ENCODE measurements around the gene TTC33.

Gene TTC33

GRCh38 chr5:40465416-40465815, 290.3 kb downstream of the TTC33 start:
- DNase-seq, result no peak

GRCh38 chr5:40464511-40464910, 291.2 kb downstream of the TTC33 start:
- no peak for DNase-seq

All from fibroblast of upper back skin (primary cell).